Breast epithelium (tissue), 4 donors: ENCODE data around the gene TOGARAM1. TPM values are rescaled to one million over a fixed set of nuclear protein-coding genes. Genes with fewer than 3 reads are reported as not detected.
A peak's percentile ranks its signal among the peaks of the same experiment; 100 is the strongest.

Source experiments
- DNase-seq, 2 donors: peaks; one replicate each; pipeline ENCODE4 v3.0.0-alpha.2; 2019; ENCODE audit warnings: low spot score in 2 of 2
- H3K27ac ChIP-seq, 2 donors: fragments of 200-600 bp; sonication (generic) in 1 of 2; one replicate each; pipeline ENCODE4 v1.5.1; 2016 to 2019; ENCODE audit warnings: mild to moderate bottlenecking in 1 of 2
- H3K27me3 ChIP-seq, 2 donors: fragments of 200-600 bp; sonication (generic) in 1 of 2; one replicate each; pipeline versions ENCODE4 v1.5.1 to v1.6.0; 2017 to 2019; ENCODE audit warnings: control low read depth in 1 of 2, mild to moderate bottlenecking in 1 of 2
- H3K36me3 ChIP-seq: fragments of 200-600 bp; one replicate; pipeline ENCODE4 v1.5.1; 2019
- H3K4me1 ChIP-seq, 2 donors: fragments of 200-600 bp; sonication (generic); one replicate each; pipeline ENCODE4 v1.5.1; 2016 to 2019; ENCODE audit warnings: control low read depth in 1 of 2
- H3K4me3 ChIP-seq, 3 donors: fragments of 200-600 bp; sonication (generic); 1 replicate in 2 of 3; 2 replicates in 1 of 3; pipeline ENCODE4 v1.5.1; 2016 to 2019; ENCODE audit warnings: mild to moderate bottlenecking in 3 of 3, moderate library complexity in 2 of 3
- H3K9me3 ChIP-seq, 2 donors: fragments of 200-600 bp; sonication (generic) in 1 of 2; one replicate each; pipeline ENCODE4 v1.5.1; 2016 to 2019; ENCODE audit warnings: control low read depth in 1 of 2
- CTCF ChIP-seq, 3 donors: fragments of 450-650 bp; IDR thresholded peaks; one replicate each; pipeline ENCODE4 v1.5.1; 2016 to 2017; ENCODE audit warnings: antibody characterized with exemption in 3 of 3, mild to moderate bottlenecking in 3 of 3, moderate library complexity in 3 of 3
- POLR2A ChIP-seq: fragments of 450-650 bp; IDR thresholded peaks from one replicate; pipeline ENCODE4 v1.6.1; 2016; ENCODE audit warnings: antibody characterized with exemption, mild to moderate bottlenecking, moderate library complexity
- POLR2AphosphoS5 ChIP-seq, 3 donors: sonication (generic); formaldehyde crosslinking; IDR thresholded peaks; one replicate each; pipeline ENCODE4 v1.6.1; 2017; ENCODE audit warnings: antibody characterized with exemption in 3 of 3
- intact Hi-C: fragments of 100-400 bp; cut with DNase I; formaldehyde crosslinking; loops from one replicate; pipeline ENCODE4 v1.15.1; 2023; ENCODE audit warnings: low total_unique reads
- total RNA-seq, 3 donors: library from RNA; depleted of rRNA; stranded (reverse); fragments of >200 nt; gene quantifications; one replicate each; pipeline ENCODE4 v1.1.0, GENCODE V29; 2016

TOGARAM1 gene
- total RNA-seq, 3 donors from 2014 or later = 21.3 to 38.1 (median 22.9) TPM

GRCh38 chr14:44962334-44963043, 499 bp downstream of the TOGARAM1 start:
- H3K9me3 ChIP-seq = no peaks in the 10 kb centered on the region
- H3K36me3 ChIP-seq = no peaks in the 10 kb centered on the region
- peak overlapping the region; percentile 86 to 93 for H3K27ac ChIP-seq
- TF ChIP-seq CTCF (IDR thresholded peaks at IDR 0.05) (no peak), POLR2A (no peak), POLR2AphosphoS5 (IDR thresholded peaks at IDR 0.05) (no peak)
- DNase-seq = peak; percentile 28 to 60
- no peaks in the 10 kb centered on the region for H3K27me3 ChIP-seq
- H3K4me3 ChIP-seq = peak overlapping the region; percentile 76 to 84 (median 84)
- peaks cover 3 to 32% of the 10 kb centered on the region in 2 donors for H3K4me1 ChIP-seq
- intact Hi-C loops = loop anchor here (5.0 kb wide), 1 partner anchor 170 kb away; the partner anchor contains the start of gene FKBP3

GRCh38 chr14:44963044-44963528, 1.1 kb downstream of the TOGARAM1 start:
- TF ChIP-seq POLR2AphosphoS5 (IDR thresholded peaks at IDR 0.05) (no peak), POLR2A (no peak), CTCF (IDR thresholded peaks at IDR 0.05) (no peak)
- H3K27ac ChIP-seq = peak overlapping the region; percentile 86 to 93
- peak overlapping the region; percentile 76 to 84 (median 84) for H3K4me3 ChIP-seq
- no peaks in the 10 kb centered on the region for H3K27me3 ChIP-seq
- H3K36me3 ChIP-seq = no peaks in the 10 kb centered on the region
- DNase-seq = no peak
- intact Hi-C loops = loop anchor here (5.0 kb wide), 1 partner anchor 169 kb away; the partner anchor contains the start of gene FKBP3
- H3K4me1 ChIP-seq = peaks cover 3 to 28% of the 10 kb centered on the region in 2 donors
- H3K9me3 ChIP-seq = no peaks in the 10 kb centered on the region

GRCh38 chr14:44963775-44964380, 1.9 kb downstream of the TOGARAM1 start:
- H3K36me3 ChIP-seq = no peaks in the 10 kb centered on the region
- no peaks in the 10 kb centered on the region for H3K27me3 ChIP-seq
- H3K4me1 ChIP-seq = peaks cover 3 to 21% of the 10 kb centered on the region in 2 donors
- H3K27ac ChIP-seq = no peak overlapping the region
- intact Hi-C loops = loop anchor here (5.0 kb wide), 1 partner anchor 168 kb away; the partner anchor contains the start of gene FKBP3
- H3K9me3 ChIP-seq = no peaks in the 10 kb centered on the region
- DNase-seq = no peak
- TF ChIP-seq POLR2AphosphoS5 (IDR thresholded peaks at IDR 0.05) (no peak), POLR2A (no peak), CTCF (IDR thresholded peaks at IDR 0.05) (no peak)
- H3K4me3 ChIP-seq = peak overlapping the region; percentile 76 to 84 (median 84)

- Histone ChIP-seq H3K36me3 (no peaks in the 10 kb centered on the region), H3K27me3 (no peaks in the 10 kb centered on the region), H3K4me1 (peaks cover 3 to 4% of the 10 kb centered on the region in 2 donors)
Measured at GRCh38 chr14:44966601-44967336, 4.8 kb downstream of the TOGARAM1 start.

More at GRCh38 chr14:44966601-44967336, 4.8 kb downstream of the TOGARAM1 start:
- no peak for DNase-seq
- peaks cover 0 to 5% of the 10 kb centered on the region in 2 donors for H3K9me3 ChIP-seq
- H3K27ac ChIP-seq = no peak overlapping the region
- H3K4me3 ChIP-seq = peak overlapping the region; percentile 8 to 84 (median 76)
- intact Hi-C loops = no loop called here
- no peak for TF ChIP-seq CTCF (IDR thresholded peaks at IDR 0.05)
- no peak for TF ChIP-seq POLR2A
- TF ChIP-seq POLR2AphosphoS5 (IDR thresholded peaks at IDR 0.05) = no peak
